Peyer's patch (tissue), 4 donors: ENCODE measurements around the gene USP33. TPM values are rescaled to one million over a fixed set of nuclear protein-coding genes. Genes with fewer than 3 reads are reported as not detected.

Source experiments
- DNase-seq, 3 donors: peaks; one replicate each; pipeline ENCODE4 v3.0.0-alpha.2; 2017 to 2019
- H3K27ac ChIP-seq, 4 donors: fragments of 200-600 bp; sonication (generic); one replicate each; pipeline ENCODE4 v1.5.1; 2016 to 2019
- H3K27me3 ChIP-seq, 2 donors: fragments of 200-600 bp; sonication (generic); one replicate each; pipeline ENCODE4 v1.5.1; 2019
- H3K36me3 ChIP-seq, 3 donors: fragments of 200-600 bp; sonication (generic); one replicate each; pipeline ENCODE4 v1.5.1; 2016 to 2019
- H3K4me1 ChIP-seq, 4 donors: fragments of 200-600 bp; sonication (generic); one replicate each; pipeline ENCODE4 v1.5.1; 2016 to 2019
- H3K4me3 ChIP-seq, 4 donors: fragments of 200-600 bp; sonication (generic); 1 replicate in 3 of 4; 2 replicates in 1 of 4; pipeline ENCODE4 v1.5.1; 2016 to 2019; ENCODE audit warnings: mild to moderate bottlenecking in 1 of 4
- H3K9me3 ChIP-seq, 4 donors: fragments of 200-600 bp; sonication (generic); one replicate each; pipeline ENCODE4 v1.5.1; 2016 to 2019; ENCODE audit warnings: mild to moderate bottlenecking in 1 of 4
- CTCF ChIP-seq, 6 experiments: fragments of 450-650 bp in 4 of 6; fragments of 200-600 bp in 2 of 6; sonication (generic) in 1 of 6; IDR thresholded peaks; one replicate each; pipeline ENCODE4 v1.5.1; 2017 to 2019; ENCODE audit warnings: antibody characterized with exemption in 6 of 6, mild to moderate bottlenecking in 3 of 6, moderate library complexity in 1 of 6
- POLR2A ChIP-seq, 2 donors: fragments of 450-650 bp; IDR thresholded peaks; one replicate each; pipeline ENCODE4 v1.5.1; 2017; ENCODE audit warnings: antibody characterized with exemption in 2 of 2, mild to moderate bottlenecking in 2 of 2, moderate library complexity in 2 of 2
- total RNA-seq, 4 donors: library from RNA; depleted of rRNA; stranded (reverse); fragments of >200 nt; gene quantifications; one replicate each; pipeline ENCODE4 v1.1.0, GENCODE V29; 2016

USP33 gene
- total RNA-seq, 4 donors from 2014 or later: 78.9 to 109 (median 84.4) TPM

GRCh38 chr1:77664939-77665516, 94.6 kb downstream of the USP33 start:
- DNase-seq: no peak
- TF ChIP-seq POLR2A (IDR thresholded peaks at IDR 0.05): no peak
- TF ChIP-seq CTCF (IDR thresholded peaks at IDR 0.05): no peak
- H3K27me3 ChIP-seq: no peaks in the 10 kb centered on the region
- no peak overlapping the region for H3K4me3 ChIP-seq
- no peaks in the 10 kb centered on the region for H3K9me3 ChIP-seq
- H3K36me3 ChIP-seq: no peaks in the 10 kb centered on the region
- no peaks in the 10 kb centered on the region for H3K4me1 ChIP-seq
- H3K27ac ChIP-seq: no peak overlapping the region

GRCh38 chr1:77661696-77662095, 98.0 kb downstream of the USP33 start:
- no peaks in the 10 kb centered on the region for H3K9me3 ChIP-seq
- H3K27ac ChIP-seq: no peak overlapping the region
- H3K36me3 ChIP-seq: no peaks in the 10 kb centered on the region
- no peak for TF ChIP-seq POLR2A (IDR thresholded peaks at IDR 0.05)
- no peak for TF ChIP-seq CTCF (IDR thresholded peaks at IDR 0.05)
- DNase-seq: no peak
- H3K4me3 ChIP-seq: no peak overlapping the region
- no peaks in the 10 kb centered on the region for H3K27me3 ChIP-seq
- no peaks in the 10 kb centered on the region for H3K4me1 ChIP-seq

GRCh38 chr1:77659879-77660593, 99.6 kb downstream of the USP33 start:
- Histone ChIP-seq H3K36me3 (no peaks in the 10 kb centered on the region), H3K4me3 (no peak overlapping the region), H3K4me1 (no peaks in the 10 kb centered on the region), H3K27me3 (no peaks in the 10 kb centered on the region), H3K9me3 (no peaks in the 10 kb centered on the region), H3K27ac (no peak overlapping the region)
- no peak for TF ChIP-seq POLR2A (IDR thresholded peaks at IDR 0.05)
- TF ChIP-seq CTCF (IDR thresholded peaks at IDR 0.05): no peak
- no peak for DNase-seq

- Histone ChIP-seq H3K9me3 (no peaks in the 10 kb centered on the region), H3K27ac (no peak overlapping the region), H3K4me1 (peaks cover 0 to 1% (median 0%) of the 10 kb centered on the region in 4 donors), H3K4me3 (no peak overlapping the region), H3K27me3 (no peaks in the 10 kb centered on the region), H3K36me3 (no peaks in the 10 kb centered on the region)
- DNase-seq: no peak
- TF ChIP-seq CTCF (IDR thresholded peaks at IDR 0.05): no peak
- no peak for TF ChIP-seq POLR2A (IDR thresholded peaks at IDR 0.05)
These were observed 101.4 kb downstream of the USP33 start for GRCh38 chr1:77658271-77658670.

GRCh38 chr1:77655431-77655974, 104.1 kb downstream of the USP33 start:
- DNase-seq: peak in 1 of 3 donors; percentile 58
- no peaks in the 10 kb centered on the region for H3K27me3 ChIP-seq
- H3K27ac ChIP-seq: peak overlapping the region in 1 of 4 donors; percentile 51
- TF ChIP-seq POLR2A (IDR thresholded peaks at IDR 0.05) (no peak), CTCF (IDR thresholded peaks at IDR 0.05) (no peak)
- peaks cover 0 to 3% (median 0%) of the 10 kb centered on the region in 4 donors for H3K9me3 ChIP-seq
- H3K4me1 ChIP-seq: peaks cover 0 to 5% (median 0%) of the 10 kb centered on the region in 4 donors
- H3K36me3 ChIP-seq: no peaks in the 10 kb centered on the region
- H3K4me3 ChIP-seq: no peak overlapping the region
